KBM-7 (cell line): ENCODE measurements around the gene CDYL.
A peak's percentile ranks its signal among the peaks of the same experiment; 100 is the strongest.

ENCODE experiments used
- DNase-seq: peaks from one replicate; pipeline ENCODE4 v3.0.0-alpha.2; 2015
- in situ Hi-C: fragments of 300-500 bp; cut with MboI; formaldehyde crosslinking; loops from 2 replicates; pipeline ENCODE4 v1.14.3; 2020; ENCODE audit warnings: low sequenced_read_pairs, low pct_unique_long_range_greater_than_20kb, mixed read lengths

The CDYL gene

DNA sequence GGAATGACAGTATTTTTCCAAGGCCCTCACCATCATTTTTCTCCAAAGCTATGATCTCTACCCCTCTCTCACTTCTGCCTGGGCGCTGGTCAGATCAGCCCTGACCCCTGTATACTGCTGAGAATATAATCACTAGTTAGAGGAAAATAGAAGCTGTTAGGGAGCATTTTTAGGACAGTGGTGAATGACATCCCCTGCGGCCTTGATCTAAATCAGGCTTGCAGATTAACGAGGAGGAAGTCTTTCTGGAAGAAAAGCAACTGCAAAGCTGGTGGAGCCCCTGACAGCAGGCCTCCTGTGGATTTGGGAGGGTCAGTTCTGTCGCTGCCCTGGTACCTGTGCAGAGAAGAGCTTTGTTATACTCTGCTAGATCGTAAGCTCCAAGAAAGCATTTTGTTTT lies 119.8 kb downstream of the CDYL start:
- no peak for DNase-seq
- in situ Hi-C loops: no loop called here

GRCh38 chr6:4896401-4896800 lies 120.2 kb downstream of the CDYL start:
- in situ Hi-C loops: no loop called here
- DNase-seq: no peak

GRCh38 chr6:4899249-4900034 lies 123.2 kb downstream of the CDYL start:
- DNase-seq: no peak
- in situ Hi-C loops: no loop called here

- peak; percentile 8 for DNase-seq
- in situ Hi-C loops: no loop called here
Observed at GRCh38 chr6:4901386-4902061, 125.3 kb downstream of the CDYL start.

DNA sequence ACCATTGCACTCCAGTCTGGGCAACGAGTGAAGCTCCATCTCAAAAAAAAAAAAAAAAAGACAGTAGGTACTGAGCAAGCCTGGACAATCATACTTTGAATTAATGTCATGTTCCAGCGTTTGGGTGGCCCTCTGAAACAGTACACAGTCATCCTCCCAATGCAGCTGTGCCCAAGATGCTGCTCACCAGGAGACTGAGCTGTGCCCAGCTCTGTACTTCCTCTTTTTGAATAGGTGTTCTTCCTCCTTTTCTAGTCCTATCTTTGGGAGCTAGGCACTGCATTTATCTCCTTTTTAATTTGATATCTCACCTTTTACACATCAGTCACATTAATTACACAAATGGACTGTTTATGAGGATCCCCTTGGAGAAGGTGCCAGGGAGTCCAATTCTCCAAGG lies 126.2 kb downstream of the CDYL start:
- DNase-seq: peak; percentile 47
- in situ Hi-C loops: no loop called here

- DNase-seq: no peak
- in situ Hi-C loops: no loop called here
Observed at GRCh38 chr6:4903121-4903520, 126.9 kb downstream of the CDYL start.

- in situ Hi-C loops: no loop called here
- no peak for DNase-seq
Observed at GRCh38 chr6:4903751-4904370, 127.7 kb downstream of the CDYL start.

- in situ Hi-C loops: no loop called here
Observed at GRCh38 chr6:4904461-4905025, 128.3 kb downstream of the CDYL start.

DNA sequence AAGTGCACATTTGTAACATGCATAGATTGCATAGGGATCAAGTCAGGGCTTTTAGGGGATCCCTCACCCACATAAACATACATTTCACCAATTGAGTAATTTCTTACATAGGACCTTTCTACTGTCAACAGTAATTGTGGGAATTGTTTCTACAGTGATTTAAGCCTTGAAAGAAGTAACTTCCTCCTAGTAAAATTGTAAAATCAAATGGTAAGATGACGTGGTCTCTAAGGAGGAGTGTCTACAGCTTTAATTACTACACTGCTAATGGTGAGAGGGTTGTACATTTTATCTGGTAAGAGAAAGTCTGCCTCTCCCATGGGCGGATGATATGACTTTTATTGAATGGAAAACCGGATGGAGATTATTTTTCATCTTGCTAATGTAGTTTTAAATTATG lies 129.6 kb downstream of the CDYL start:
- in situ Hi-C loops: no loop called here

More at GRCh38 chr6:4904461-4905025, 128.3 kb downstream of the CDYL start:
- no peak for DNase-seq

DNA sequence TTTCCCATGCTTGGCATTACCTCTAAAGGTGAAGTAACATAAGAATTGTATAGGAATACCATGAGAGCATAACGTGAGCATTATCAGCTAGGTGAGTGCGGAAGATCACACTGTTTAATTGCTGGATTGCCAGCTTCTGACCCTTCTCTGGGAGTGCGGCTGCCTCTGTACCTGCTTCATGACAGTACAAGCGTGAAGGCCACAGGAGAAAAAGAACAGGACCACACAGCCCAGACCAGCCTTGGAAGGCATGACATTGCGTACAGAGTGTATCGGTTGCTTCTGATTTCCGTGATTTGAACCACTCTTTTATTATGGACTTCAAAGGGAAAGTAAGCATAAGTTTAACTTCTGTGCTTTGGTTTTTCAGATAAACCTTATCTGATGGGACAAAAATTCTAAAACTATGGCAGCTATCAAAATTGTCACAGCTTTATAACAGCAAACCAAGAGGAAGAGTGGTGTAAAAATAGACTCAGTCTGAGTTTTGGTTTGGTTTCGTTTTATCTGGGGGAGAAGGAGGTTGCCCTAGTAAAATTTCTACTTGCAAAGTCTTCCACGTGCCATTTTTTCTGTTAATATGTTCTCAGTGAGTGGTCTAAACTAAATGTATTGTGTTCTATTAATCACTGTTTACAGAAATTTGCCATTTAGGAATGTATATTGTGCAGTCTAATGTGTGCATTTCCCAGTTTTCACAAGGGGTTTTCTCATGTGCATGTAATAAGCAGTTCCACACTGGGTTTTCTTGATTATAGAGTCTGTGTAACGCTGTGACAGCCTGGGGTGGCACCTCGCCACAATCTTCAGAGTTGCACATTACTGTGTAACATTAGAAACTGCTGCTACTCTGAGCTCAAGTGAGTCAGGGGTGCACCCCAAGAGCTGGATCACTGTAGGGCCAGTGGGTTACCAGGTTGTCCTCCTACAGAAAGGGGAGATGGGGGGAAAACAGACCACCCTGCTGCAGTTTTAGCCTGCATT lies 130.4 kb downstream of the CDYL start:
- in situ Hi-C loops: no loop called here
- no peak for DNase-seq

More for the DNA sequence above, 129.6 kb downstream of the CDYL start:
- no peak for DNase-seq

- DNase-seq: no peak
- in situ Hi-C loops: no loop called here
Observed at GRCh38 chr6:4907602-4908001, 131.4 kb downstream of the CDYL start.

DNA sequence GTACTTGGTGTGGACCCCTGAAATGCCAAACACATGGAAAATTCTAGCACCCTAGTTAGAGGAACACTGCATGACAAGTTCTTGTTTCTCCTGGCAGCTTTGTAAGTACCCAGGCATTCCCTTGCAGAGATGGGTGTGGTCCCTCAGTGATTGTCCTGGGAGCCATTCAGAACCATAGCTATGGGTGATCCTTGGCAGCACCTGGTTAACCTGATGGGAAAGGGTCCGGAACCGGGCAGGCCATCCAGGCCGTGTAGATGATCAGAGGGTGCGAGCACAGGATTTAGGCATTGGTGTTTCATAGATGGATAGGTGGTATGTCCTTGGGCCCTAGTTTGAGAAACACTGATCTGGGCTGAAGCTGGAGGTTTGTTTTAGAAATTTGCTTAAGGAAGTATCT lies 131.9 kb downstream of the CDYL start:
- in situ Hi-C loops: no loop called here
- no peak for DNase-seq

- in situ Hi-C loops: no loop called here
- DNase-seq: no peak
Observed at GRCh38 chr6:4909063-4909706, 133.0 kb downstream of the CDYL start.

- DNase-seq: no peak
- in situ Hi-C loops: no loop called here
Observed at GRCh38 chr6:4910037-4910760, 134.0 kb downstream of the CDYL start.

DNA sequence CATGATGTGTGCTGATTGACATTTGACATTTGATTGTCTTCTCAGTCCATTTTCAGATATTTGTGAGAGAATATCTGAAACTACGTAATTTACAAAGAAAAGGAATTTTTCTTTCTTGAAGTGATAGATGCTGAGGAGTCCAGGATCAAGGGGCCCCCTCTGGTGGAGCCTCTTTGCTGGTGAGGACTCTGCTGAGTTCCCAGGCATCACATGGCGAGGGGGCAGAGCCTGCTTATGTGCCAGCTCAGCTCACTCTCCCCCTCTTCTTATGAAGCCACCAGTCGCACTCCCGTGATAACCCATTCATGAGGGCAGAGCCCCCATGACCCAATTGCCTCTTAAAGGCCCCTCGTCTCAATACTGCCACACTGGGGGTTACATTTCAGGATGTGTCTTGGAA lies 136.4 kb downstream of the CDYL start:
- in situ Hi-C loops: no loop called here
- DNase-seq: no peak

DNA sequence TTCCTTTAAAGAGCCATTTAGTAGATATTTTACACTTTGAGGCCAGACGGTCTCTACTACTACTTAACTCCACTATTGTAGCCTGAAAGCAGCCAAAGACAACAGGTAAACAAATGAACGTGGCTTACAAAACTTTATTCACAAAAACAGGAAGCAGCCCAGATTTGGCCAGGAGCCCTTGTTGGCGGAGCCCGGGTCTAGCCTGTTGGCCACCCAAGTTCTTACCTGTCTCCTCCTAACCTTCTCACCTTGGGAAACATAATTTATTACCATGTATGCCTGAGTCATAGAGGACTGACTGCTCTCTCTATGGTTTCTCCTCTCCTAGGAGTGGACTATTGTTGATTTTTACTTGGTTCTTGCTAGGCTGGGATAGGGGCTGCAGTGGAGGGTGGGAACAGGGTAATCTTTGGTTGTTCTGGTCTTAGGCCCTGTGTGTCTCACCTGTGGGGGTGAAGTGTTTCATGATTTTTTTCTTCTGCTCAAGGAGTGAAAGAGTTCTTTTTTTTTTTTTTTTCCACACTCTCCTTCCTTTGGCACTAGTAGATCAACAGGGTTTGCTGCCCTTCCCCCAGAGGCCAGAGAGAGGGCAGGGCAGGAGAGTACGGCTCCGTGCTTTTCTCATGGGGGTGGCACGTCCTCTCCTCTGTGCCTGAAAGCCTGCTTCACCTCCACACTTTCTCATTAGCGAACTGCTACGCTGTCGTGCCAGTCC lies 137.7 kb downstream of the CDYL start:
- in situ Hi-C loops: no loop called here
- no peak for DNase-seq

DNA sequence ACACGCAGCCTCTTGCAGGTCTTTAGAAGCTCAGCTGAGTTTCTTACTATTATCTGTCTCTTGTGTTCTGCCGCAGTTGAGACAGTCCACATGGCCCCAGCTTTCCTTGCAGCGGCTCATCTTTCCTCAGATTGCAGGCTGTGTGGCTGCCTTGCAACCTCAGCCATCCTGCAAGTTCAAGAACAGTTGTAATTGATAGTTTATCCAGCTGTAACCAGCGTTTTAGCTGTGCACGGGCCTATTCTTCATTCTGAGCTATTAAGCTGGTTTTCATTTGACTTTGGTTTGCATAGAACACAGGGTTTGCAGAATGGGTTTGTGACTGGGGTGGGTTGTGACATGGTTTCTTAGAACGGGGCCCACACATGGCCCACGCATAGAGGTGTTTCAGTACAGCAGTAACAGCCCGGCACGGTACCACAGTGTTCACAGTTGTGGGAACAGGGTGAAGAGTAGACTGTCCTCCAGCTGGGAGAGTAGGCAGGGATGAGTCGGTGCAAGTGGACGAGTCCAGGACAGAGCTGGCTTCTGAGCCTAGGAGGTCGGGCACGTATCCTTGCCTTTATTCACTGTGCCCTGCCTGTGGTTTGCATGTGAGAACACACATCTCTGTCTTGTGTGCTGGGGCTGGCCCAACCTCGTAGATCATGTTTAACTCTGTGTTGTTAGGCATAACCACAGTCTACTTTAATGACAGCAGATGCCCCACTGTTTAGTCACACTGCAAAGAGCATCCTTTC lies 138.4 kb downstream of the CDYL start:
- in situ Hi-C loops: no loop called here
- DNase-seq: no peak
